H9 (cell line): Measurements from ENCODE around the gene AFF1. TPM values are rescaled to one million over a fixed set of nuclear protein-coding genes. Genes with fewer than 3 reads are reported as not detected.
"Not testable (repeated sequence)": the region's sequence is repeated elsewhere in the genome, so short reads cannot be mapped to it uniquely, and the experiment has no call there.

ENCODE experiments used
- DNase-seq: peaks from one replicate; pipeline ENCODE4 v3.0.0-alpha.2; 2017
- H2AFZ ChIP-seq: one replicate; pipeline ENCODE4 v1.6.1; 2013; ENCODE audit warnings: mild to moderate bottlenecking, low read length, control low read depth, moderate library complexity
- H2AK5ac ChIP-seq: 2 replicates; pipeline ENCODE4 v1.6.1; 2013; ENCODE audit warnings: low read length, control low read depth, mixed read lengths; ENCODE audit not compliant: insufficient read length
- H2BK120ac ChIP-seq: one replicate; pipeline ENCODE4 v1.6.1; 2013; ENCODE audit warnings: low read depth, mild to moderate bottlenecking, low read length, control low read depth, inconsistent platforms; ENCODE audit not compliant: poor library complexity, severe bottlenecking
- H2BK12ac ChIP-seq: 2 replicates; pipeline ENCODE4 v1.6.1; 2013; ENCODE audit warnings: low read length, control low read depth, mixed read lengths, low read depth; ENCODE audit not compliant: insufficient read length
- H2BK15ac ChIP-seq: 2 replicates; pipeline ENCODE4 v1.6.1; 2013; ENCODE audit warnings: low read depth, low read length, control low read depth
- H2BK20ac ChIP-seq: one replicate; pipeline ENCODE4 v1.6.1; 2013; ENCODE audit warnings: low read depth, mild to moderate bottlenecking, low read length, control low read depth, inconsistent platforms; ENCODE audit not compliant: poor library complexity, severe bottlenecking
- H2BK5ac ChIP-seq: 2 replicates; pipeline ENCODE4 v1.6.1; 2013; ENCODE audit warnings: low read length, control low read depth, mixed read lengths; ENCODE audit not compliant: insufficient read length
- H3K14ac ChIP-seq: 2 replicates; pipeline ENCODE4 v1.6.1; 2013; ENCODE audit warnings: low read length, control low read depth; ENCODE audit not compliant: insufficient read depth
- H3K18ac ChIP-seq: 2 replicates; pipeline ENCODE4 v1.6.1; 2013; ENCODE audit warnings: low read depth, mild to moderate bottlenecking, mixed read lengths, low read length, control low read depth; ENCODE audit not compliant: insufficient read length
- H3K23ac ChIP-seq: 2 replicates; pipeline ENCODE4 v1.6.1; 2013; ENCODE audit warnings: low read length, control low read depth, mixed read lengths, low read depth; ENCODE audit not compliant: insufficient read length
- H3K23me2 ChIP-seq: 2 replicates; pipeline ENCODE4 v1.6.1; 2013; ENCODE audit warnings: low read depth, mild to moderate bottlenecking, mixed read lengths, low read length, control low read depth; ENCODE audit not compliant: insufficient read length, poor library complexity, severe bottlenecking
- H3K27ac ChIP-seq: 2 replicates; pipeline ENCODE4 v1.5.1; 2013; ENCODE audit warnings: low read length, control low read depth, mixed read lengths, low read depth; ENCODE audit not compliant: insufficient read length
- H3K27me3 ChIP-seq: 2 replicates; pipeline ENCODE4 v1.6.1; 2013; ENCODE audit warnings: low read length, control low read depth, inconsistent platforms; ENCODE audit not compliant: insufficient read depth
- H3K4ac ChIP-seq: 2 replicates; pipeline ENCODE4 v1.6.1; 2013; ENCODE audit warnings: low read depth, mild to moderate bottlenecking, control low read depth, inconsistent platforms, low read length, moderate library complexity
- H3K4me1 ChIP-seq: 2 replicates; pipeline ENCODE4 v1.6.1; 2013; ENCODE audit warnings: low read length, control low read depth, inconsistent platforms; ENCODE audit not compliant: insufficient read depth
- H3K4me2 ChIP-seq: 2 replicates; pipeline ENCODE4 v1.6.1; 2013; ENCODE audit warnings: low read length, control low read depth, mixed read lengths; ENCODE audit not compliant: insufficient read length, insufficient read depth
- H3K56ac ChIP-seq: 2 replicates; pipeline ENCODE4 v1.6.1; 2013; ENCODE audit warnings: low read depth, mild to moderate bottlenecking, mixed read lengths, low read length, control low read depth; ENCODE audit not compliant: insufficient read length
- H3K79me1 ChIP-seq: 2 replicates; pipeline ENCODE4 v1.6.1; 2013; ENCODE audit warnings: low read depth, mild to moderate bottlenecking, moderate library complexity, low read length, control low read depth, inconsistent platforms; ENCODE audit not compliant: insufficient read depth, poor library complexity, severe bottlenecking
- H3K79me2 ChIP-seq: 2 replicates; pipeline ENCODE4 v1.6.1; 2013; ENCODE audit warnings: low read length, control low read depth, inconsistent platforms; ENCODE audit not compliant: insufficient read depth
- H3K9ac ChIP-seq: 2 replicates; pipeline ENCODE4 v1.6.1; 2013; ENCODE audit warnings: low read length, control low read depth, mixed read lengths; ENCODE audit not compliant: insufficient read length; ENCODE audit errors: extremely low read depth
- H3K9me3 ChIP-seq: one replicate; pipeline ENCODE4 v1.6.1; 2013; ENCODE audit warnings: low read depth, low read length, inconsistent platforms; ENCODE audit not compliant: control insufficient read depth
- H3T11ph ChIP-seq: one replicate; pipeline ENCODE4 v1.6.1; 2013; ENCODE audit warnings: mild to moderate bottlenecking, low read length, control low read depth, inconsistent platforms
- H4K20me1 ChIP-seq: one replicate; pipeline ENCODE4 v1.6.1; 2013; ENCODE audit not compliant: control insufficient read depth, insufficient read length, insufficient read depth
- H4K5ac ChIP-seq: 2 replicates; pipeline ENCODE4 v1.6.1; 2013; ENCODE audit warnings: low read depth, mild to moderate bottlenecking, mixed read lengths, low read length, control low read depth; ENCODE audit not compliant: insufficient read length
- H4K8ac ChIP-seq: replicated peaks from 2 replicates; pipeline ENCODE4 v1.6.1; 2013; ENCODE audit warnings: low read length, control low read depth, mixed read lengths, low read depth; ENCODE audit not compliant: insufficient read length
- H4K91ac ChIP-seq: 2 replicates; pipeline ENCODE4 v1.6.1; 2013; ENCODE audit warnings: low read depth, mild to moderate bottlenecking, moderate library complexity, mixed read lengths, low read length, control low read depth; ENCODE audit not compliant: insufficient read length
- H3K27ac Mint-ChIP-seq, 3 experiments: 2 replicates in 2 of 3; 3 replicates in 1 of 3; pipeline ENCODE4 v1.8.0; 2020 to 2021; ENCODE audit warnings: mixed read lengths in 3 of 3, mild to moderate bottlenecking in 1 of 3, moderate library complexity in 1 of 3
- H3K27me3 Mint-ChIP-seq: 2 replicates; pipeline ENCODE4 v1.8.0; 2021; ENCODE audit warnings: low read depth, mild to moderate bottlenecking, moderate library complexity, mixed read lengths
- H3K36me3 Mint-ChIP-seq, 3 experiments: 2 replicates in 2 of 3; 3 replicates in 1 of 3; pipeline ENCODE4 v1.8.0; 2020 to 2021; ENCODE audit warnings: low read depth in 3 of 3, mixed read lengths in 3 of 3; ENCODE audit not compliant: insufficient read depth in 1 of 3
- H3K4me1 Mint-ChIP-seq, 2 experiments: 2 replicates each; pipeline ENCODE4 v1.8.0; 2020; ENCODE audit warnings: mixed read lengths in 2 of 2
- H3K4me3 Mint-ChIP-seq, 2 experiments: 2 replicates in 1 of 2; 3 replicates in 1 of 2; pipeline ENCODE4 v1.8.0; 2020 to 2021; ENCODE audit warnings: mild to moderate bottlenecking in 2 of 2, mixed read lengths in 2 of 2, moderate library complexity in 1 of 2
- H3K9me3 Mint-ChIP-seq, 2 experiments: 2 replicates in 1 of 2; 3 replicates in 1 of 2; pipeline ENCODE4 v1.8.0; 2020; ENCODE audit warnings: mild to moderate bottlenecking in 2 of 2, mixed read lengths in 2 of 2, moderate library complexity in 1 of 2
- CTCF ChIP-seq: fragments of 200-600 bp; sonication (generic); conservative IDR thresholded peaks from 3 replicates; pipeline ENCODE4 v1.8.0; 2021; ENCODE audit warnings: antibody characterized with exemption, mild to moderate bottlenecking
- whole genome bisulfite sequencing: extraction: QIAGEN DNeasy Blood & Tissue Kit; methylation state at CpG from one replicate; pipeline ENCODE4 v1.1.7; 2013; ENCODE audit warnings: missing lambda C conversion rate, low lambda C conversion rate, mixed read lengths; ENCODE audit not compliant: insufficient read length; ENCODE audit errors: extremely low coverage; 5-methylcytosine and 5-hydroxymethylcytosine counted together
- total RNA-seq: library from RNA; stranded (reverse); gene quantifications from 2 replicates; pipeline ENCODE4 v1.2.1, GENCODE V29; 2021

The AFF1 gene
- total RNA-seq, 1 experiment from 2014 or later, result 74.5 TPM

GRCh38 chr4:87144356-87144755 is 209.5 kb downstream of the AFF1 start:
- Histone ChIP-seq H4K91ac (no peak overlapping the region), H4K20me1 (no peaks in the 10 kb centered on the region), H3K27ac (no peak overlapping the region), H3K18ac (no peak overlapping the region), H3K14ac (no peak overlapping the region), H2BK5ac (no peak overlapping the region), H3K27me3 (no peaks in the 10 kb centered on the region), H3T11ph (no peak overlapping the region), H2BK15ac (no peak overlapping the region), H3K79me1 (no peaks in the 10 kb centered on the region), H3K9me3 (no peaks in the 10 kb centered on the region), H2BK12ac (no peak overlapping the region), H2AK5ac (no peak overlapping the region), H2AFZ (no peak overlapping the region), H3K79me2 (no peaks in the 10 kb centered on the region), H3K4me1 (no peaks in the 10 kb centered on the region), H4K8ac (no peak overlapping the region), H2BK20ac (no peak overlapping the region), H3K23ac (no peak overlapping the region), H3K4ac (no peak overlapping the region), H3K23me2 (no peaks in the 10 kb centered on the region), H4K5ac (no peak overlapping the region), H3K9ac (no peak overlapping the region), H3K4me2 (no peak overlapping the region), H3K56ac (no peak overlapping the region), H2BK120ac (no peak overlapping the region)
- Mint-ChIP-seq H3K4me1 (peaks cover 5 to 11% of the 10 kb centered on the region in 2 experiments; a peak in 3 of 4 replicates), H3K4me3 (no peak overlapping the region), H3K27me3 (no peaks in the 10 kb centered on the region), H3K9me3 (no peaks in the 10 kb centered on the region), H3K36me3 (peaks cover 11 to 33% (median 32%) of the 10 kb centered on the region in 3 experiments), H3K27ac (no peak overlapping the region)
- no CpG with 5 or more reads among the region's 2 CpGs for WGBS
- TF ChIP-seq CTCF, result no peak
- no peak for DNase-seq

GRCh38 chr4:87145934-87146333 is 211.1 kb downstream of the AFF1 start:
- H4K20me1 ChIP-seq, H3K27ac Mint-ChIP-seq, H3K27me3 ChIP-seq, H4K5ac ChIP-seq, H3K14ac ChIP-seq, H3K9me3 ChIP-seq, H2BK120ac ChIP-seq, DNase-seq, H2BK12ac ChIP-seq, H3K4me2 ChIP-seq, H2BK15ac ChIP-seq, H3K4me1 ChIP-seq, H3K9me3 Mint-ChIP-seq, H2AFZ ChIP-seq, H3K27ac ChIP-seq, H3K18ac ChIP-seq, H2AK5ac ChIP-seq, H3K23ac ChIP-seq, H3T11ph ChIP-seq, H4K91ac ChIP-seq, H3K79me1 ChIP-seq, H3K23me2 ChIP-seq, H4K8ac ChIP-seq, H3K79me2 ChIP-seq, H3K56ac ChIP-seq, H3K9ac ChIP-seq, H3K4ac ChIP-seq, H2BK20ac ChIP-seq, H2BK5ac ChIP-seq, H3K4me3 Mint-ChIP-seq, H3K27me3 Mint-ChIP-seq: not testable (repeated sequence)
- peaks cover 5 to 11% of the 10 kb centered on the region in 2 experiments; a peak in 3 of 4 replicates for H3K4me1 Mint-ChIP-seq
- H3K36me3 Mint-ChIP-seq, result peaks cover 11 to 26% (median 25%) of the 10 kb centered on the region in 3 experiments
- WGBS, result no CpG with 5 or more reads among the region's 6 CpGs
